DMS53 (cell line): ENCODE data around the gene ACSL1.
"Not testable (repeated sequence)": the region's sequence is repeated elsewhere in the genome, so short reads cannot be mapped to it uniquely, and the experiment has no call there.

Experiments used
- DNase-seq: peaks from one replicate; lab custom pipeline; 2025; lab: John Stamatoyannopoulos, UW

The ACSL1 gene

GRCh38 chr4:184755278-184755677, 70.5 kb downstream of the ACSL1 start:
- DNase-seq = no peak

GRCh38 chr4:184752496-184753275, 73.1 kb downstream of the ACSL1 start:
- DNase-seq = no peak

- no peak for DNase-seq
Observed at GRCh38 chr4:184751585-184751956, 74.2 kb downstream of the ACSL1 start.

- no peak for DNase-seq
Observed at GRCh38 chr4:184750926-184751584, 74.7 kb downstream of the ACSL1 start.

GRCh38 chr4:184748251-184748652, 77.5 kb downstream of the ACSL1 start:
- DNase-seq = peak; percentile 7

- peak; percentile 88 for DNase-seq
Observed at GRCh38 chr4:184747034-184747830, 78.5 kb downstream of the ACSL1 start.

- DNase-seq = peak; percentile 83
Observed at GRCh38 chr4:184745831-184746795, 79.7 kb downstream of the ACSL1 start.

- no peak for DNase-seq
Observed at GRCh38 chr4:184744236-184744635, 81.5 kb downstream of the ACSL1 start.

GRCh38 chr4:184743650-184744049, 82.1 kb downstream of the ACSL1 start:
- no peak for DNase-seq

- not testable (repeated sequence) for DNase-seq
Observed at GRCh38 chr4:184741651-184742050, 84.1 kb downstream of the ACSL1 start.

GRCh38 chr4:184740980-184741391, 84.8 kb downstream of the ACSL1 start:
- peak; percentile 5 for DNase-seq

GRCh38 chr4:184739575-184739974, 86.2 kb downstream of the ACSL1 start:
- not testable (repeated sequence) for DNase-seq

GRCh38 chr4:184734758-184735157, 91.0 kb downstream of the ACSL1 start:
- DNase-seq = peak; percentile 22

GRCh38 chr4:184733654-184734524, 91.9 kb downstream of the ACSL1 start, which contains the start of gene CENPU:
CENPU (minus strand) TSS chr4:184734096; CDS start chr4:184734062, 34 bp downstream.
- peak; percentile 98 for DNase-seq

- DNase-seq = peak; percentile 66
Observed at GRCh38 chr4:184732126-184732525, 93.6 kb downstream of the ACSL1 start.

- no peak for DNase-seq
Observed at GRCh38 chr4:184731056-184731455, 94.7 kb downstream of the ACSL1 start.

- no peak for DNase-seq
Observed at GRCh38 chr4:184729946-184730345, 95.8 kb downstream of the ACSL1 start.

- no peak for DNase-seq
Observed at GRCh38 chr4:184728858-184729257, 96.9 kb downstream of the ACSL1 start.

GRCh38 chr4:184727430-184727829, 98.3 kb downstream of the ACSL1 start:
- no peak for DNase-seq

GRCh38 chr4:184722798-184723197, 103.0 kb downstream of the ACSL1 start:
- DNase-seq = peak; percentile 8
